ENCODE data around the gene MCC.
A peak's percentile ranks its signal among the peaks of the same experiment; 100 is the strongest.

The MCC gene

DNA sequence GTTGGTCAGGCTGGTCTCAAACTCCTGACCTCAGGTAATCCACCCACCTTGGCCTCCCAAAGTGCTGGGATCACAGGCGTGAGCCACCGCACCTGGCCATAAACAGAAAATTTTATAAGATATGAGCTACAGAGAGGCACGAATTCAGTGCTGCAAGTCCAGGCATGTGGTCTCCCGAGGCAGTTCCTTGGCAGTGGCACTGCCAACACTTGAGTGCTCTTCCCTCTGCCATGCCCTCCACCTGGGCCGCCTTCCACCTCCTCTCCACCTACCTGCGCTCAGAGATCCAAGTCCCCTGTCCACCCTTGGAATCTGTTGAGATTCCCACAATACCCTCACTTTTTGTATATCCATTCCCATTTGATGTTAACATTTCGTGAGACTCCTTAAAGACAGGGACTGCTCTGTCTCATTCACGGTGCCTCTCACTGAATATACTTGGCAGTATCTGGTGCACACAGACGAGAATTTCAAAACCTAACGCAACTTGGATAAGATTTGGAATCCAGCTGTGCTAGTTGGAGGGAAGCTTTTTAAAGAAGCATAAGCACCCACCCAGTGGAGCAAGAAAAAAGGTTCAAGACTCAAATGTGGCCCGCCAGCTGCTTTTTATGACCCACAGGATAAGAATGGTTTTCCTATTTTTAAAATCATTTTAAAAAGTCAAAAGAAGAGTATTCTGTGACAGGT, 443.3 kb downstream of the MCC start:
- no peak for FAIRE-seq
- TF ChIP-seq CTCF (IDR thresholded peaks at IDR 0.05; ENCODE audit: insufficient read depth, missing control alignments): no peak
- DNase-seq (ENCODE audit: insufficient read length, low spot score): no peak

DNA sequence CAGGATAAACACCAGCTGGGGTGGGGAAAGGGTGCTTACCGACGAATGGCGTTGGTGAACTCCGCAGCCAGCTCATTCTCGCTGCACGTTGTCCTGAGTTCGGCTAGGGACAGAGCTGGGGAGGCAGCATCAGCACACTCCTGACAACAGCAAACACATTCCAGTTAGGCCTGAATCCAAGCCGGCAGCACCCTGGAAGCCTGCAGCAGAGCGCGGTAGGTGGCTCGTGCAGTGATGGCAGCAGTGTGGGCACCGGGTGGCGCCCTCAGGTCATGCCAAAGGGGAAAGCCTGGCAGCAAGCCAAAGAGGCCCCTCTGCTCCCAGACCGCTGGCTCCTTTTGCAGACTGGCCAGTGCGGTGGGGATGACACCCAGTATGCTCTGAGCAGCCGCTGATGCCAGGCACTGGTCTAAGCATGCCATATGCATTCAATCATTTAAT, 444.7 kb downstream of the MCC start:
- TF ChIP-seq CTCF (IDR thresholded peaks at IDR 0.05; ENCODE audit: insufficient read depth, missing control alignments): peak; percentile 17
- DNase-seq (ENCODE audit: insufficient read length, low spot score): peak; percentile 39
- no peak for FAIRE-seq

DNA sequence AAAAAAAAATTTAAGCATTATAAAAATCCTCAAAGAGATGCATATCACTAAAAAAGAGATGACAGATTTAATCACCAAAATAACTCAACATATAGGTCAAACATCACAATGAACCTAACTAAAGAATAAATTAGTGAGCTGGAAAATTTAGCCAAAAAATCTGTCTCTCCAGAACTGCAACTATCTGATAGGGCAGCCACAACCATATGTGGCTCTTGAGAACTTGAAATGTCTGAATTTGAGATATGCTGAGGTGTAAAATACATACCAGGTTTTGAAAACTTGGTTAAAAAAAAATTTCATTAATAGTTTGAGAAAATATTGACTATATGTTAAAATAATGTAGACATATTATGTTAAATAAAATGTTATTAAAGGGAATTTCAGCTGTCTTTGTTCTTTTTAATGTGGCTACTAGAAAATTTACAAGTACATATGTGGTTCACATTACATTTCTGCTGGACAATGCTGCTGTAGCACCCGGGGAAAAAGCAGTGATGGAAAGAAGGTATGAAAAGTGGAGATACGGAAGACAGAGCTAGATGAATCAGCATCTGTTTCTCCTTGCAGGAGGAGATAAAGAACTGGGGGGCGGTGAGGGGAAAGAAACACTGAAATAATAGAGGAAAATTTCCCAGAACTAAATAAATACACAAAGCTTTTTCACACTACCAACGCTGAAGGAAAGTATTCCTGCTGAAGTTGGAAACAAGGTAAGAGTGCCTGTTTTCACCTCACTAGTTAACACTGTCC, 445.6 kb downstream of the MCC start:
- FAIRE-seq (no peak), DNase-seq (ENCODE audit: insufficient read length, low spot score) (no peak)
- no peak for TF ChIP-seq CTCF (IDR thresholded peaks at IDR 0.05; ENCODE audit: insufficient read depth, missing control alignments)

DNA sequence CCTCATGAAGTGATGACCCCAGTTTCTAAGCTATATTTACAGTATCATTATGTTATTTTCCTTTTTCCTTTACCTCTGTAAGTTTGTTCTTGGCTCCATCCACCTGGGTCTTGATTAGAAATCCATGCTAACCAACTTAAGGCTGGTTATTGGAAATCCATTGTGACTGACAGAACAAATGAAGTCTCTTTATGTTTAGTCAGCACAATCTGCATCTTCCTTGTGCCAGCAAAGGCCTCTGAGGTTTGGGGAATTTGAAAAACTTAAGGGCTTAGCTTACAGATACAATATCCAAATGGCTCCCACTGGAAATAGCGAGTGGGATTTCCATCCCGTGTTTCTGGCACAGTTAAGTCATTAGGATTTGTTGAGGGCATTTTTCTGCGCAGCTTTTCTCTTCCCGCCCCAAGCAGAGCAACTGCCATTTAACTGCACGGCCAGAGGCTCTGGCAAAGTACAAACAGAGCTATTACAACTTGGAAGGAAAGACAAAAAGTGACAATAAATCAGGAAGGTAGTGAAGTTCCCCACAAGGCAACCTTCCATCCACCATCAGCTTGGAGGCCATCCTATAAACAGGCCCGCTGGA, 447.5 kb downstream of the MCC start:
- TF ChIP-seq CTCF (IDR thresholded peaks at IDR 0.05; ENCODE audit: insufficient read depth, missing control alignments): no peak
- FAIRE-seq (no peak), DNase-seq (ENCODE audit: insufficient read length, low spot score) (no peak)

GRCh38 chr5:113039934-113040285, 448.3 kb downstream of the MCC start:
- DNase-seq (ENCODE audit: insufficient read length, low spot score) (no peak), FAIRE-seq (no peak)
- TF ChIP-seq CTCF (IDR thresholded peaks at IDR 0.05; ENCODE audit: insufficient read depth, missing control alignments): no peak

GRCh38 chr5:113039229-113039933, 448.9 kb downstream of the MCC start:
- FAIRE-seq (no peak), DNase-seq (ENCODE audit: insufficient read length, low spot score) (no peak)
- TF ChIP-seq CTCF (IDR thresholded peaks at IDR 0.05; ENCODE audit: insufficient read depth, missing control alignments): no peak
